HCT116 (cell line): ENCODE data around the gene KRTAP3-3. TPM values are rescaled to one million over a fixed set of nuclear protein-coding genes. Genes with fewer than 3 reads are reported as not detected.

Experiments
- ATAC-seq: fragments of 200-7000 bp; cut with Tn5 transposase; 2 replicates; pipeline ENCODE4 v1.9.1; 2020; ENCODE audit warnings: mild to moderate bottlenecking, moderate library complexity
- BruUV-seq: library from RNA; stranded (reverse); fragments of 400-500 nt; replicated peaks from 2 replicates; lab custom pipeline; 2021; lab: Mats Ljungman, UMichigan
- CTCF ChIA-PET: fragments of 300-600 bp; sonication (Branson Sonifier 250); formaldehyde crosslinking; loops from one replicate; lab custom pipeline; 2021; ENCODE audit warnings: antibody characterized with exemption; lab: Charles Lee
- POLR2A ChIA-PET: fragments of 300-600, 350-600 bp; sonication (Branson Sonifier 250); formaldehyde crosslinking; loops from one replicate; lab custom pipeline; 2021; ENCODE audit warnings: antibody characterized with exemption; lab: Charles Lee
- RAD21 ChIA-PET, 2 experiments: fragments of 300-600 bp; sonication (Branson Sonifier 250); formaldehyde crosslinking; loops; one replicate each; lab custom pipeline; 2023; ENCODE audit warnings: low total read pairs in 2 of 2; ENCODE audit not compliant: uncharacterized antibody in 2 of 2, unreplicated experiment in 2 of 2, low non-redundant PET in 1 of 2; lab: Charles Lee
- DNase-seq: peaks from one replicate; pipeline ENCODE4 v3.0.0-alpha.2; 2010; ENCODE audit warnings: low read depth, low spot score
- H2AFZ ChIP-seq: fragments of 200-600 bp; shearing (Covaris generic), sonication (generic); 2 replicates; pipeline ENCODE4 v1.6.1; 2017; ENCODE audit warnings: low read depth, mixed run types, mixed read lengths, antibody characterized with exemption, low read length; ENCODE audit not compliant: poor library complexity, severe bottlenecking
- H3K27ac ChIP-seq: 2 replicates; pipeline ENCODE4 v1.5.1; 2012; ENCODE audit warnings: low read depth, low read length
- H3K27me3 ChIP-seq: fragments of 200-600 bp; sonication (generic); 2 replicates; pipeline ENCODE4 v1.6.1; 2016; ENCODE audit warnings: mixed run types, low read length, mixed read lengths; ENCODE audit not compliant: insufficient read depth
- H3K36me3 ChIP-seq, 2 experiments: fragments of 200-500 bp in 1 of 2; fragments of 200-600 bp in 1 of 2; sonication (Bioruptor generic) in 1 of 2; sonication (generic) in 1 of 2; 2 replicates each; pipeline versions ENCODE4 v1.5.1 to v1.6.1; 2014 to 2016; ENCODE audit warnings: low read length in 2 of 2, inconsistent platforms in 1 of 2, mixed read lengths in 1 of 2, mixed run types in 1 of 2; ENCODE audit not compliant: insufficient read depth in 2 of 2, control insufficient read depth in 1 of 2
- H3K4me1 ChIP-seq, 2 experiments: fragments of 200-600 bp in 1 of 2; sonication (generic) in 1 of 2; 2 replicates each; pipeline versions ENCODE4 v1.5.1 to v1.6.1; 2012 to 2017; ENCODE audit warnings: low read length in 2 of 2, inconsistent platforms in 1 of 2, mild to moderate bottlenecking in 1 of 2, mixed read lengths in 1 of 2, mixed run types in 1 of 2, moderate library complexity in 1 of 2; ENCODE audit not compliant: insufficient read depth in 2 of 2, control insufficient read depth in 1 of 2
- H3K4me2 ChIP-seq: fragments of 200-600 bp; sonication (generic); 2 replicates; pipeline ENCODE4 v1.6.1; 2017; ENCODE audit warnings: mixed run types, low read length, mixed read lengths
- H3K4me3 ChIP-seq, 2 experiments: fragments of 200-600 bp in 1 of 2; sonication (generic) in 1 of 2; replicated peaks in 1 of 2; 2 replicates each; pipeline ENCODE4 v1.5.1; 2011 to 2016; ENCODE audit warnings: low read length in 2 of 2, control low read depth in 1 of 2, low read depth in 1 of 2, mild to moderate bottlenecking in 1 of 2, mixed read lengths in 1 of 2, mixed run types in 1 of 2
- H3K79me2 ChIP-seq: fragments of 200-600 bp; sonication (generic); 2 replicates; pipeline ENCODE4 v1.6.1; 2017; ENCODE audit warnings: mild to moderate bottlenecking, mixed run types, low read length, moderate library complexity, mixed read lengths; ENCODE audit not compliant: insufficient read depth
- H3K9ac ChIP-seq: fragments of 200-600 bp; sonication (generic); 2 replicates; pipeline ENCODE4 v1.6.1; 2016; ENCODE audit warnings: low read length, mixed read lengths
- H3K9me2 ChIP-seq: fragments of 200-600 bp; sonication (generic), shearing (Covaris generic); 2 replicates; pipeline ENCODE4 v1.6.1; 2017; ENCODE audit warnings: mixed run types, mild to moderate bottlenecking, moderate library complexity; ENCODE audit not compliant: insufficient read depth
- H3K9me3 ChIP-seq, 2 experiments: fragments of 200-500 bp in 1 of 2; fragments of 200-600 bp in 1 of 2; sonication (Bioruptor generic) in 1 of 2; sonication (generic) in 1 of 2; 2 replicates each; pipeline ENCODE4 v1.6.1; 2014 to 2017; ENCODE audit warnings: low read length in 2 of 2, mixed read lengths in 2 of 2, inconsistent platforms in 1 of 2, low read depth in 1 of 2, mild to moderate bottlenecking in 1 of 2, mixed run types in 1 of 2, moderate library complexity in 1 of 2; ENCODE audit not compliant: control insufficient read depth in 1 of 2, insufficient read depth in 1 of 2
- H4K20me1 ChIP-seq: fragments of 200-600 bp; sonication (generic), shearing (Covaris generic); 2 replicates; pipeline ENCODE4 v1.6.1; 2017; ENCODE audit warnings: mixed run types, mild to moderate bottlenecking, moderate library complexity; ENCODE audit not compliant: insufficient read depth
- EGR1 ChIP-seq: IDR thresholded peaks from 2 replicates; pipeline ENCODE4 v1.6.1; 2012; ENCODE audit warnings: low read depth
- ELF1 ChIP-seq: IDR thresholded peaks from 2 replicates; pipeline ENCODE4 v1.6.1; 2012; ENCODE audit warnings: low read depth, borderline replicate concordance
- EZH2 ChIP-seq: fragments of 200-600 bp; sonication (generic); IDR thresholded peaks from 2 replicates; pipeline ENCODE4 v1.6.1; 2017; ENCODE audit warnings: antibody characterized with exemption, mixed run types
- EZH2phosphoT487 ChIP-seq: fragments of 200-600 bp; IDR thresholded peaks from 2 replicates; pipeline ENCODE4 v1.6.1; 2018; ENCODE audit warnings: antibody characterized with exemption, borderline replicate concordance
- FOSL1 ChIP-seq: IDR thresholded peaks from 2 replicates; pipeline ENCODE4 v1.6.1; 2012; ENCODE audit warnings: low read depth
- JUND ChIP-seq: IDR thresholded peaks from 2 replicates; pipeline ENCODE4 v1.6.1; 2012
- SIN3A ChIP-seq: IDR thresholded peaks from 2 replicates; pipeline ENCODE4 v1.6.1; 2012; ENCODE audit warnings: low read depth
- SP1 ChIP-seq: IDR thresholded peaks from 2 replicates; pipeline ENCODE4 v1.6.1; 2012; ENCODE audit warnings: low read depth
- SRF ChIP-seq: IDR thresholded peaks from 2 replicates; pipeline ENCODE4 v1.6.1; 2012; ENCODE audit warnings: low read depth
- TCF7L2 ChIP-seq: IDR thresholded peaks from 2 replicates; pipeline ENCODE4 v1.7.0; 2011; ENCODE audit warnings: borderline replicate concordance, inconsistent platforms; ENCODE audit not compliant: insufficient read depth, insufficient read length; ENCODE audit errors: extremely low read depth
- ZFX ChIP-seq: fragments of 450-650 bp; IDR thresholded peaks from 2 replicates; pipeline ENCODE4 v1.6.1; 2017
- intact Hi-C: fragments of 100-400 bp; cut with micrococcal nuclease; formaldehyde crosslinking; loops from 2 replicates; pipeline ENCODE4 v1.10.0; 2022
- total RNA-seq: library from RNA; stranded (reverse); gene quantifications from one replicate; pipeline ENCODE4 v1.2.1, GENCODE V29; 2021; ENCODE audit not compliant: unreplicated experiment
- TF ChIP-seq, protein P1 (sequence below): IDR thresholded peaks from 2 replicates; pipeline ENCODE4 v1.6.1; 2012
- TF ChIP-seq, protein P2 (sequence below): IDR thresholded peaks from 2 replicates; pipeline ENCODE4 v1.6.1; 2012
- TF ChIP-seq, protein P3 (sequence below): IDR thresholded peaks from 2 replicates; pipeline ENCODE4 v1.6.1; 2012; ENCODE audit warnings: low read depth

Gene KRTAP3-3
- total RNA-seq, 1 experiment from 2014 or later = not detected

GRCh38 chr17:41009936-41010335, 16.0 kb upstream of the KRTAP3-3 start:
- H3K27ac ChIP-seq = no peak overlapping the region
- H4K20me1 ChIP-seq = no peaks in the 10 kb centered on the region
- H3K4me1 ChIP-seq = peaks cover 0 to 6% of the 10 kb centered on the region in 2 experiments; a peak in 1 of 4 replicates
- no peak overlapping the region for H3K4me3 ChIP-seq
- intact Hi-C loops = no loop called here
- H3K79me2 ChIP-seq = no peaks in the 10 kb centered on the region
- ChIA-PET CTCF (interaction anchor here (0.6 kb wide), 1 partner anchor 486 kb away, joined by 3 read pairs; no protein-coding TSS in a partner anchor), POLR2A (no interaction called here), RAD21 (no interaction called here)
- no peaks in the 10 kb centered on the region for H3K9me2 ChIP-seq
- H3K36me3 ChIP-seq = no peaks in the 10 kb centered on the region
- H2AFZ ChIP-seq = no peak overlapping the region
- TF ChIP-seq SP1 (no peak), EZH2phosphoT487 (no peak), EGR1 (no peak), ZFX (no peak), SRF (no peak), SIN3A (no peak), FOSL1 (no peak), ELF1 (no peak), TCF7L2 (no peak), JUND (no peak), EZH2 (no peak)
- TF ChIP-seq, protein P1, sequence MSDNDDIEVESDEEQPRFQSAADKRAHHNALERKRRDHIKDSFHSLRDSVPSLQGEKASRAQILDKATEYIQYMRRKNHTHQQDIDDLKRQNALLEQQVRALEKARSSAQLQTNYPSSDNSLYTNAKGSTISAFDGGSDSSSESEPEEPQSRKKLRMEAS = no peak
- TF ChIP-seq, protein P2, sequence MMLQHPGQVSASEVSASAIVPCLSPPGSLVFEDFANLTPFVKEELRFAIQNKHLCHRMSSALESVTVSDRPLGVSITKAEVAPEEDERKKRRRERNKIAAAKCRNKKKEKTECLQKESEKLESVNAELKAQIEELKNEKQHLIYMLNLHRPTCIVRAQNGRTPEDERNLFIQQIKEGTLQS = no peak
- TF ChIP-seq, protein P3, sequence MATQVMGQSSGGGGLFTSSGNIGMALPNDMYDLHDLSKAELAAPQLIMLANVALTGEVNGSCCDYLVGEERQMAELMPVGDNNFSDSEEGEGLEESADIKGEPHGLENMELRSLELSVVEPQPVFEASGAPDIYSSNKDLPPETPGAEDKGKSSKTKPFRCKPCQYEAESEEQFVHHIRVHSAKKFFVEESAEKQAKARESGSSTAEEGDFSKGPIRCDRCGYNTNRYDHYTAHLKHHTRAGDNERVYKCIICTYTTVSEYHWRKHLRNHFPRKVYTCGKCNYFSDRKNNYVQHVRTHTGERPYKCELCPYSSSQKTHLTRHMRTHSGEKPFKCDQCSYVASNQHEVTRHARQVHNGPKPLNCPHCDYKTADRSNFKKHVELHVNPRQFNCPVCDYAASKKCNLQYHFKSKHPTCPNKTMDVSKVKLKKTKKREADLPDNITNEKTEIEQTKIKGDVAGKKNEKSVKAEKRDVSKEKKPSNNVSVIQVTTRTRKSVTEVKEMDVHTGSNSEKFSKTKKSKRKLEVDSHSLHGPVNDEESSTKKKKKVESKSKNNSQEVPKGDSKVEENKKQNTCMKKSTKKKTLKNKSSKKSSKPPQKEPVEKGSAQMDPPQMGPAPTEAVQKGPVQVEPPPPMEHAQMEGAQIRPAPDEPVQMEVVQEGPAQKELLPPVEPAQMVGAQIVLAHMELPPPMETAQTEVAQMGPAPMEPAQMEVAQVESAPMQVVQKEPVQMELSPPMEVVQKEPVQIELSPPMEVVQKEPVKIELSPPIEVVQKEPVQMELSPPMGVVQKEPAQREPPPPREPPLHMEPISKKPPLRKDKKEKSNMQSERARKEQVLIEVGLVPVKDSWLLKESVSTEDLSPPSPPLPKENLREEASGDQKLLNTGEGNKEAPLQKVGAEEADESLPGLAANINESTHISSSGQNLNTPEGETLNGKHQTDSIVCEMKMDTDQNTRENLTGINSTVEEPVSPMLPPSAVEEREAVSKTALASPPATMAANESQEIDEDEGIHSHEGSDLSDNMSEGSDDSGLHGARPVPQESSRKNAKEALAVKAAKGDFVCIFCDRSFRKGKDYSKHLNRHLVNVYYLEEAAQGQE = no peak
- no TSS peak for BruUV-seq
- no peaks in the 10 kb centered on the region for H3K27me3 ChIP-seq
- no peaks in the 10 kb centered on the region for H3K9me3 ChIP-seq
- no peak for DNase-seq
- H3K4me2 ChIP-seq = no peak overlapping the region
- no peak for ATAC-seq
- no peak overlapping the region for H3K9ac ChIP-seq
